HepG2 (cell line): ENCODE measurements around the gene NOTUM. TPM values are rescaled to one million over a fixed set of nuclear protein-coding genes. Genes with fewer than 3 reads are reported as not detected.

ENCODE experiments used
- ATF7 ChIP-seq, 2 experiments: fragments of 450-650 bp in 1 of 2; sonication (generic) in 1 of 2; formaldehyde crosslinking in 1 of 2; IDR thresholded peaks; 2 replicates each; pipeline versions ENCODE4 v1.4.0 to v1.6.1; 2016 to 2020; ENCODE audit warnings: antibody characterized with exemption in 1 of 2, mild to moderate bottlenecking in 1 of 2, missing genetic modification reagents in 1 of 2
- ELF3 ChIP-seq: IDR thresholded peaks from 2 replicates; pipeline ENCODE4 v1.6.1; 2016; ENCODE audit warnings: missing genetic modification reagents, missing compliant biosample characterization
- ELF4 ChIP-seq: sonication (generic); formaldehyde crosslinking; IDR thresholded peaks from 2 replicates; pipeline ENCODE4 v1.5.0; 2020; ENCODE audit warnings: missing genetic modification reagents, mild to moderate bottlenecking, moderate library complexity, borderline replicate concordance
- GATA4 ChIP-seq: sonication (generic); IDR thresholded peaks from 2 replicates; pipeline ENCODE4 v1.6.1; 2016; ENCODE audit warnings: antibody characterized with exemption, low read depth, borderline replicate concordance
- HNRNPK ChIP-seq: fragments of 200-400 bp; formaldehyde crosslinking; IDR thresholded peaks from 2 replicates; pipeline ENCODE4 v1.6.1; 2018; ENCODE audit warnings: low read length, low read depth, moderate library complexity, mild to moderate bottlenecking; ENCODE audit not compliant: poor library complexity, severe bottlenecking
- MED1 ChIP-seq: sonication (generic); formaldehyde crosslinking; IDR thresholded peaks from 2 replicates; pipeline ENCODE4 v1.4.0; 2020; ENCODE audit warnings: missing genetic modification reagents
- MIER3 ChIP-seq: IDR thresholded peaks from 2 replicates; pipeline ENCODE4 v1.6.1; 2016; ENCODE audit warnings: missing compliant biosample characterization, borderline replicate concordance
- NBN ChIP-seq: fragments of 450-650 bp; conservative IDR thresholded peaks from 2 replicates; pipeline ENCODE4 v1.6.1; 2017
- PTBP1 ChIP-seq: fragments of 200-400 bp; formaldehyde crosslinking; IDR thresholded peaks from 2 replicates; pipeline ENCODE4 v1.6.1; 2018; ENCODE audit warnings: low read length, low read depth; ENCODE audit not compliant: poor library complexity, severe bottlenecking
- SAP130 ChIP-seq: IDR thresholded peaks from 2 replicates; pipeline ENCODE4 v1.6.1; 2016; ENCODE audit warnings: low read depth
- SMAD3 ChIP-seq: sonication (generic); formaldehyde crosslinking; IDR thresholded peaks from 2 replicates; pipeline ENCODE4 v1.4.0; 2020; ENCODE audit warnings: missing genetic modification reagents
- SNRNP70 ChIP-seq: fragments of 200-400 bp; formaldehyde crosslinking; IDR thresholded peaks from 2 replicates; pipeline ENCODE4 v1.6.1; 2017; ENCODE audit warnings: mild to moderate bottlenecking, low read depth, low read length, moderate library complexity
- ZFYVE20 ChIP-seq: sonication (generic); formaldehyde crosslinking; IDR thresholded peaks from 2 replicates; pipeline ENCODE4 v1.8.0; 2023; ENCODE audit warnings: low read depth, mild to moderate bottlenecking, moderate library complexity, missing genetic modification reagents, borderline replicate concordance
- ZMYM4 ChIP-seq: sonication (generic); formaldehyde crosslinking; IDR thresholded peaks from 2 replicates; pipeline ENCODE4 v1.8.1; 2023; ENCODE audit warnings: mild to moderate bottlenecking, missing genetic modification reagents
- ZNF276 ChIP-seq: sonication (generic); formaldehyde crosslinking; IDR thresholded peaks from 2 replicates; pipeline ENCODE4 v1.4.0; 2020; ENCODE audit warnings: mild to moderate bottlenecking, low read depth, missing genetic modification reagents
- ZNF331 ChIP-seq: sonication (generic); formaldehyde crosslinking; IDR thresholded peaks from 2 replicates; pipeline ENCODE4 v1.4.0; 2020; ENCODE audit warnings: missing genetic modification reagents
- ZNF337 ChIP-seq: sonication (generic); formaldehyde crosslinking; IDR thresholded peaks from 2 replicates; pipeline ENCODE4 v1.5.1; 2020; ENCODE audit warnings: missing genetic modification reagents, low read depth, mild to moderate bottlenecking, borderline replicate concordance
- ZNF446 ChIP-seq: sonication (generic); formaldehyde crosslinking; IDR thresholded peaks from 2 replicates; pipeline ENCODE4 v1.5.0; 2020; ENCODE audit warnings: mild to moderate bottlenecking, missing genetic modification reagents
- ZNF557 ChIP-seq: sonication (generic); formaldehyde crosslinking; IDR thresholded peaks from 2 replicates; pipeline ENCODE4 v1.4.0; 2020; ENCODE audit warnings: missing genetic modification reagents
- ZNF598 ChIP-seq: sonication (generic); formaldehyde crosslinking; IDR thresholded peaks from 2 replicates; pipeline ENCODE4 v1.5.1; 2020; ENCODE audit warnings: mild to moderate bottlenecking, missing genetic modification reagents, borderline replicate concordance
- ZNF629 ChIP-seq: sonication (generic); formaldehyde crosslinking; conservative IDR thresholded peaks from 2 replicates; pipeline ENCODE4 v1.5.0; 2020; ENCODE audit warnings: missing genetic modification reagents
- ZNF776 ChIP-seq: sonication (generic); formaldehyde crosslinking; IDR thresholded peaks from 2 replicates; pipeline ENCODE4 v1.4.0; 2020; ENCODE audit warnings: mild to moderate bottlenecking, missing genetic modification reagents
- polyA plus RNA-seq, 8 experiments: library from polyadenylated mRNA; depleted of rRNA in 3 of 8; stranded (reverse) in 7 of 8; unstranded in 1 of 8; fragments of >200 nt; fragmentation: Illumina TruSeq in 4 of 8; extraction: Trizol in 4 of 8; gene quantifications; 2 replicates each; pipeline versions ENCODE4 v1.2.1 to v1.2.3, GENCODE V29; 2011 to 2016; ENCODE audit warnings: low read depth in 4 of 8, missing spikeins in 1 of 8, mixed read lengths in 1 of 8; ENCODE audit not compliant: insufficient read depth in 1 of 8
- total RNA-seq, 5 experiments: library from RNA; depleted of rRNA; stranded (reverse); fragments of >200 nt; fragmentation: Illumina TruSeq; extraction: Trizol; gene quantifications; 2 replicates each; pipeline ENCODE4 v1.2.3, GENCODE V29; 2016; ENCODE audit warnings: low read depth in 1 of 5
- TF ChIP-seq, protein P1 (sequence below): sonication (generic); formaldehyde crosslinking; IDR thresholded peaks from 2 replicates; pipeline ENCODE4 v1.5.0; 2020; ENCODE audit warnings: missing genetic modification reagents
- TF ChIP-seq, protein P2 (sequence below): IDR thresholded peaks from 2 replicates; pipeline ENCODE4 v1.6.1; 2016; ENCODE audit warnings: missing compliant biosample characterization, missing genetic modification reagents, borderline replicate concordance

The NOTUM gene
- total and polyA plus RNA-seq, 2 of the 13 experiments (the other 11 are each of a cell fraction or from before 2014, with no cell fraction given): 150 to 160 TPM

GRCh38 chr17:81909966-81910839, 50.8 kb downstream of the NOTUM start (continued):
- 0 out of 2 replicates have a peak, but pooled peaks have one; percentile 13 for TF ChIP-seq ZNF446 (CRISPR knock-in tag)
- no peak for TF ChIP-seq SNRNP70
- TF ChIP-seq, protein P1, sequence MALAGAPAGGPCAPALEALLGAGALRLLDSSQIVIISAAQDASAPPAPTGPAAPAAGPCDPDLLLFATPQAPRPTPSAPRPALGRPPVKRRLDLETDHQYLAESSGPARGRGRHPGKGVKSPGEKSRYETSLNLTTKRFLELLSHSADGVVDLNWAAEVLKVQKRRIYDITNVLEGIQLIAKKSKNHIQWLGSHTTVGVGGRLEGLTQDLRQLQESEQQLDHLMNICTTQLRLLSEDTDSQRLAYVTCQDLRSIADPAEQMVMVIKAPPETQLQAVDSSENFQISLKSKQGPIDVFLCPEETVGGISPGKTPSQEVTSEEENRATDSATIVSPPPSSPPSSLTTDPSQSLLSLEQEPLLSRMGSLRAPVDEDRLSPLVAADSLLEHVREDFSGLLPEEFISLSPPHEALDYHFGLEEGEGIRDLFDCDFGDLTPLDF (CRISPR knock-in tag): peak; percentile 68; the same call in 1 of the 2 replicates
- 0 out of 2 replicates have a peak, but pooled peaks have one; percentile 14 for TF ChIP-seq ZFYVE20
- no peak; the same call in 1 of the 2 replicates for TF ChIP-seq ZNF557 (CRISPR knock-in tag)
- TF ChIP-seq, protein P2, sequence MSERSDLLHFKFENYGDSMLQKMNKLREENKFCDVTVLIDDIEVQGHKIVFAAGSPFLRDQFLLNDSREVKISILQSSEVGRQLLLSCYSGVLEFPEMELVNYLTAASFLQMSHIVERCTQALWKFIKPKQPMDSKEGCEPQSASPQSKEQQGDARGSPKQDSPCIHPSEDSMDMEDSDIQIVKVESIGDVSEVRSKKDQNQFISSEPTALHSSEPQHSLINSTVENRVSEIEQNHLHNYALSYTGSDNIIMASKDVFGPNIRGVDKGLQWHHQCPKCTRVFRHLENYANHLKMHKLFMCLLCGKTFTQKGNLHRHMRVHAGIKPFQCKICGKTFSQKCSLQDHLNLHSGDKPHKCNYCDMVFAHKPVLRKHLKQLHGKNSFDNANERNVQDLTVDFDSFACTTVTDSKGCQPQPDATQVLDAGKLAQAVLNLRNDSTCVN: 0 out of 2 replicates have a peak, but pooled peaks have one; percentile 14
- no peak for TF ChIP-seq ZNF776 (CRISPR knock-in tag)
- TF ChIP-seq ELF3 (CRISPR knock-in tag): peak; percentile 93
- peak; percentile 39 for TF ChIP-seq ZMYM4 (CRISPR knock-in tag)
- peak; percentile 99 for TF ChIP-seq SAP130 (CRISPR knock-in tag)
- peak; percentile 83 for TF ChIP-seq ZNF331
- peak; percentile 84; the same call in 1 of the 2 replicates for TF ChIP-seq GATA4
- TF ChIP-seq MED1 (CRISPR knock-in tag): peak; percentile 93
- TF ChIP-seq ZNF276 (CRISPR knock-in tag): 0 out of 2 replicates have a peak, but pooled peaks have one; percentile 54
- no peak; the same call in 1 of the 2 replicates for TF ChIP-seq ZNF598 (CRISPR knock-in tag)
- TF ChIP-seq ZNF337 (CRISPR knock-in tag): no peak
- TF ChIP-seq SMAD3 (CRISPR knock-in tag): no peak
- no peak for TF ChIP-seq ATF7 (IDR thresholded peaks at IDR 0.05)
- TF ChIP-seq ATF7 (CRISPR knock-in tag; IDR thresholded peaks at IDR 0.05): peak; percentile 81
- no peak for TF ChIP-seq NBN
- TF ChIP-seq MIER3 (CRISPR knock-in tag): peak; percentile 71; the same call in 1 of the 2 replicates
- peak; percentile 81 for TF ChIP-seq ELF4 (CRISPR knock-in tag)
- TF ChIP-seq HNRNPK: no peak
- no peak for TF ChIP-seq PTBP1
- TF ChIP-seq ZNF629: peak; percentile 81; the same call in 1 of the 2 replicates
